ENCODE measurements around the gene OOSP4B.
"Not testable (repeated sequence)": the region's sequence is repeated elsewhere in the genome, so short reads cannot be mapped to it uniquely, and the experiment has no call there.

OOSP4B gene

DNA sequence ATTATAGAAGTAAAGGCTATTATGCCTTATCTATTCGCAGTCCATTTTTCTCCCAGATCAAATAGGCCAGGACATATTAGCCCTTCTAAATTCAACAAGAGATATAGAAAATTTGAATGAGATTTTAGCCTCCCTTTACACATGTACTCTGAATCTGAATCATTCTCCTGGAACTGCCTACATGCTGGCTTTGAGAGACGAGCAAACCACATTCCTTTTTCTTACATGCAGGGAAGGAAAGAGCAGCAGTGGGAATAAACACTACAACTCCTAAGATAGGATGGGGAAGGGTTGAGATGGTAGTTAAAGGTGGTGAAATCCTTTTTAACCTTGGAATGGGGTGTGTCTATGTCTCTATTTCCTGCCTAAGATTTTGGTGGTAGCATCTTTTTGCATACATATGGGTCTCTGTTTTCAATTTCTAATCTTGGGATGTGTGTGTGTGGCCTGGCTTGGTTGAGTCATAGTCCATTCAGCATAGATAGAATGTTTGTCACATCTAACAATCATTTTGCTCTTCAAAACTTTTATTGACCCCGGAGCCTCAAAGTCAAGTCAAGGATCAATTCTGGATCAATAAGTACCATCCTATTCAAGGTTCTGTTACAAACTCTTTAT is 12.1 kb downstream of the OOSP4B start:
- no peak for TF ChIP-seq POLR2A (IDR thresholded peaks at IDR 0.05; ENCODE audit: low read depth, low read length)
- FAIRE-seq, result no peak

GRCh38 chr11:60040109-60040508 is 23.1 kb downstream of the OOSP4B start, which contains the start of gene OOSP2:
OOSP2 (plus strand) TSS chr11:60040409; CDS start chr11:60040460, 51 bp downstream.
- TF ChIP-seq POLR2A (IDR thresholded peaks at IDR 0.05; ENCODE audit: low read depth, low read length), result no peak
- DNase-seq (ENCODE audit: insufficient read length, low spot score) (no peak), FAIRE-seq (no peak)

More for the DNA sequence above, 12.1 kb downstream of the OOSP4B start:
- DNase-seq (ENCODE audit: insufficient read length, low spot score), result no peak

- not testable (repeated sequence) for DNase-seq (ENCODE audit: insufficient read length, low spot score); FAIRE-seq
Measured at GRCh38 chr11:60050422-60050821, 33.4 kb downstream of the OOSP4B start.

- FAIRE-seq; DNase-seq (ENCODE audit: insufficient read length, low spot score): not testable (repeated sequence)
Measured at GRCh38 chr11:60050839-60051238, 33.9 kb downstream of the OOSP4B start.

DNA sequence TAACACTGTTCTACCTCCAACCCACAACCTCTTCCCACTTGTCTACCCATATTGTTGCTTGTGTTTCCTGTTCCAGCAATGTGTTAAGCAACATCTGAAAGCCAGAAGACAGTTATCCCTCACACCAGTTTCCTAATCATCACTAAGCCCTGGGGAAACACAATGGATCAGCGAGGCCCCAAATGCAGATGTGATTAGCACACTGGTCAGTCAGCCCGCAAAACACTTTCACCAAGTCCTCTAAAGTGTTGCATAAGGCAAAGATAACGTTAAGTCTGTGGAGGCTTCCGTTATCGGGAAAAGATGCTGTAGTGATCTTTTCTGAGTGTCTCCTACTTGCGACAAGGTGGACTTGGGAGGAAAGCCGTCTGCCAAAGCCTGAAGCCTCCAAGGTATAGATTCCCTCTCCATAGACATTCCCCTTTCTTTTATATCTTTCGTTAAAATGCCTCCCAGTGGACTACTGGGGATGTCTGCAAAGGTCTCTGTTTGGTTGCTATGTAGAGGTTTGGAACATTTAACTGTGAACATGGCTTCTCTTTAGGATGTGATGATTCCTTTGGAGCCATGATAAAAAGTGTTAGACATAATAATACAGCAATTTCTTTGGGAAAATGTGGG is 39.5 kb downstream of the OOSP4B start, which contains the start of gene MS4A3:
TSS of gene MS4A3 (plus strand) at position 317 of the 621 bp plus-strand sequence. CDS start 4,496 bp downstream, outside the sequence.
- FAIRE-seq (no peak), DNase-seq (ENCODE audit: insufficient read length, low spot score) (no peak)
- TF ChIP-seq POLR2A (IDR thresholded peaks at IDR 0.05; ENCODE audit: low read depth, low read length), result no peak

- no peak for TF ChIP-seq POLR2A (IDR thresholded peaks at IDR 0.05; ENCODE audit: low read depth, low read length)
- DNase-seq (ENCODE audit: insufficient read length, low spot score), result no peak
- FAIRE-seq, result no peak
Measured at GRCh38 chr11:60059052-60059451, 42.1 kb downstream of the OOSP4B start.

DNA sequence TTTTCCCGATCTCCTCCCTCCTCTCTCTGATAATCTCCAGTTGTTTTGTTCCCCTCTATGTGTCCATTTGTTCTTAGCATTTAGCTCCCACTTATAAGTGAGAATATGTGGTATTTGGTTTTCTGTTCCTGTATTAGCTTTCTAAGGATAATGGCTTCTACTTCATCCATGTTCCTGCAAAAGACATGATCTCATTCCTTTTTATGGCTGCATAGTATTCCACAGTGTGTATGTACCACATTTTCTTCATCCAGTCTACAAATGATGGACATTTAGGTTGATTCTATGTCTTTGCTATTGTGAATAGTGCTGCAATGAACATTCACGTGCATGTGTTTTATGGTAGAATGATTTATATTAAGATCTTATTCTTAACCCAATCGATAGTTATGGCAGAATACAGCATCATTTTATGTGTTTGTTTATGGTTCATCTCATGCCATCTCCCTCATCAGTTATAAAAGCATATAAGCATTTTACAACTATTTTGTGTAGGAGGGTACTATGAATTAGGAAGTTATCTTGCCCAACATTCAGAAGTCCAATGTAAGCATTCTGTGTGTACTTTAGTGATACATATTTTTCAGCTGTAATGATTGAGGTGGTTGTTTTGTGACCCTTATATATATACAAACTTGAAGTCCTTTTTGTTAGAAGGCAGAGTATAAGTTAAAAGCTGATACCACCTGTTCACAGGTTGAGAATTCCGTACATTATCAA is 42.7 kb downstream of the OOSP4B start:
- FAIRE-seq (no peak), DNase-seq (ENCODE audit: insufficient read length, low spot score) (no peak)

GRCh38 chr11:60064111-60064510 is 47.1 kb downstream of the OOSP4B start:
- FAIRE-seq (no peak), DNase-seq (ENCODE audit: insufficient read length, low spot score) (no peak)
- no peak for TF ChIP-seq POLR2A (IDR thresholded peaks at IDR 0.05; ENCODE audit: low read depth, low read length)

More for the DNA sequence above, 42.7 kb downstream of the OOSP4B start:
- TF ChIP-seq POLR2A (IDR thresholded peaks at IDR 0.05; ENCODE audit: low read depth, low read length), result no peak

GRCh38 chr11:60065801-60066200 is 48.8 kb downstream of the OOSP4B start:
- FAIRE-seq (no peak), DNase-seq (ENCODE audit: insufficient read length, low spot score) (no peak)
- no peak for TF ChIP-seq POLR2A (IDR thresholded peaks at IDR 0.05; ENCODE audit: low read depth, low read length)

- no peak for TF ChIP-seq POLR2A (IDR thresholded peaks at IDR 0.05; ENCODE audit: low read depth, low read length)
- DNase-seq (ENCODE audit: insufficient read length, low spot score), result no peak
- FAIRE-seq, result no peak
Measured at GRCh38 chr11:60069450-60069849, 52.5 kb downstream of the OOSP4B start.

GRCh38 chr11:60071644-60072043 is 54.7 kb downstream of the OOSP4B start:
- DNase-seq (ENCODE audit: insufficient read length, low spot score), result not testable (repeated sequence)

GRCh38 chr11:60077216-60077817 is 60.3 kb downstream of the OOSP4B start:
- FAIRE-seq (no peak), DNase-seq (ENCODE audit: insufficient read length, low spot score) (no peak)
- TF ChIP-seq POLR2A (IDR thresholded peaks at IDR 0.05; ENCODE audit: low read depth, low read length), result no peak

More at GRCh38 chr11:60071644-60072043, 54.7 kb downstream of the OOSP4B start:
- FAIRE-seq, result not testable (repeated sequence)

DNA sequence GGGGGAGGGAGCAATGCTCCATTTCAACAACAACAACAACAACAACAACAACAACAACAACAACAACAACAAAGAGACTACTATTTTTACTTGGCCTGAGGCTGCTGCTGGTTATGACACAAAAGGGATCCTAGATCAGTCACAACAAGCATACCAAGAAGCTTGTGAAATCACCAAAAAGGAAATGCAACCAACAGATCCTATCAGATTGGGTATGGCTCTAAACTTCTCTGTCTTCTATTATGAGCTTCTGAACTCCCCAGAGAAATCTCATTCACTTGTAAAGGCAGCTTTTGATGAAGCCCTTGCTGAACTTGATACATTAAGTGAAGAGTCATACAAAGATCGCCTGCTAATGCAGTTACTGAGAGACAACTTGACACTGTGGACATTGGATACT is 61.0 kb downstream of the OOSP4B start:
- TF ChIP-seq POLR2A (IDR thresholded peaks at IDR 0.05; ENCODE audit: low read depth, low read length), result no peak
- FAIRE-seq (no peak), DNase-seq (ENCODE audit: insufficient read length, low spot score) (no peak)

- no peak for DNase-seq (ENCODE audit: insufficient read length, low spot score)
- no peak for FAIRE-seq
- TF ChIP-seq POLR2A (IDR thresholded peaks at IDR 0.05; ENCODE audit: low read depth, low read length), result no peak
Measured at GRCh38 chr11:60078745-60079144, 61.8 kb downstream of the OOSP4B start.
